GM19023 (cell line): ENCODE measurements around the gene BICRA.

Experiments used
- ATAC-seq: cut with Tn5 transposase; IDR thresholded peaks from one replicate; pipeline ENCODE4 v1.9.1; 2021; ENCODE audit warnings: mild to moderate bottlenecking, moderate library complexity; ENCODE audit not compliant: unreplicated experiment

BICRA gene

DNA sequence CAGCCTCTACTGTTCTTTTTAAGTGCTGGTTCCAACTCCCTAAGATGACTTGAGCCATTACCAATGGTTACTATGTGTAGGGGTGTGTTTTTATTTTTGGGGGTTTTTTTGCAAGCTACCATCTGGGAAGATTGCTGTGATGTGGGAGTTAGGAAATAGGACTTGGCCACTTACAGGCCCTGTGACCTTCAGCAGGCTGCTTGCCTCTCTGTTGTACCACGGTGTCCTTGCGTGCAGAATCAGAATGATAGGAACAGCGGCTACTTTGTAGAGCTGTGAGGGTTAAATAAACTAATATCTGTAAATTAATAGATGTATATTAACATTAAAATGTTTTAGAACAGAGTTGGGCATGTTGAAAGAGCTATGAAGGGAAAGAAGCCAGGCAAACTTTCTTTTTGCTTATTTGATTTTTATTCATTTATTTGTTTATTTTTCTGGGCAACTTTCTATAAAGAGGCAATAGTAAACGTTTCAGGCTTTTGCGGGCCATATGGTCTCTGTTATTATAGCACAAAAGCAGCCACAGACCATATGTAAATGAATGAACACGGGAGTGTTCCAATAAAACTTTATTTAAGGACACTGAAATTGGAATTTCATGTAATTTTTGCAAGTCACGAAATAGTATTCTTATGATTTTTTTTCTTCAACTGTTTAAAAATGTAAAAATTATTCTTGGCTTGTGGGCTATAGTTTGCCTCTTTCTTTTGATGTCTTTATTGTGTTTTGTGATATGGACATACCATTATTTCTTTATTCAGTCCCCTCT is 77.9 kb downstream of the BICRA start:
- no peak for ATAC-seq

DNA sequence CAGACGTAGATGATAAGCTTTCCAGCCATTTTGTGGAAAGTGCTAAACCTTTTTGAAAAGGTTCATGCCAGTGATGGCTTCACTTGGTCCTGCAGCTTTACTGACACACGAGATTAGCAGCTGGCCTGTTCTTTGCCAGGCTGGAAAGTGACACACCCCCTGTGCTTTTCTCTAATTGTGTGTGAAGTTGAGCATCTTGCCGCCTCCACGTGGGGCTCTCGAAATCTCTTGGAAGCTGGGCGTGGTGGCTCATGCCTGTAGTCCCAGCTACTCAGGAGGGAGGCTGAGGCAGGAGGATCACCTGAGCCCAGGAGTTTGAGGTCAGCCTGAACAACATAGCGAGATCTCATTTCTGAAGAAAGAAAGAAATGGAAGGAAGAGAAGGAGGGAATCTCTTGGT is 79.0 kb downstream of the BICRA start:
- ATAC-seq = no peak

DNA sequence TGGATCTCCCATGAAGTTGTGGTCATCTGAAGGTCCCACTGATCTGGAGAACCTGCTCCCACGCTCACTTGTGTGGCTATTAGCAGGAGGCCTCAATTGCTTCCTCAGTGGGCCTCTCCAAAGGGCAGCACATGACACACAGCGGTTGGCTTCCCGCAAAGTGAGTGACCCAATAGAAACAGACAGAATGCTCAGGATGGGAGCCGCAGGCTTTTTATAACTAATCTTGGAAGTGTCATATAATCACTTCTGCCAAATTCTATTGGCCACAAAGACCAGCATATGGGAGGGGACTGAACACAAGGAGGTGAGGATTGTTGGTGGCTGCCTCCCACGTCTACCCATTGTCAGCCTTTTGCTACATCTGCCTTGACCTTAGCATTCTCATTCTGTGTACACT is 82.2 kb downstream of the BICRA start:
- no peak for ATAC-seq

DNA sequence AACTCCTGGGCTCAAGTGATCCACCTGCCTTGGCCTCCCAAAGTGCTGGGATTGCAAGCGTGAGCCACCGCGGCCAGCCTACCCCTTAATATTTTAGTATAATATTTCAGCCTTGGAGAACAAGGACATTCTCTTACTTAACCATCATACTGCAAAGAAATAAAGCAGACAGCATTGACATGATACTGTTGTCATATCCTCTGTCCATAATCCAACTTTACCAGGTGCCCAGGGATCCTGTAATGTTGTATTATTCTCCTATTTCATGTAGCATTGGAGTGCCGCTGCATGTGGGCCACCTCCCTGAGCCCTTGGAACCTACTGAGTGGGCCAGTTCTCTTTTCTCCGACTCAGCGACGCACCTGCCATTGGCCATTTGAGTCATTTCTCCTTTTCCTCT is 82.8 kb downstream of the BICRA start:
- no peak for ATAC-seq

DNA sequence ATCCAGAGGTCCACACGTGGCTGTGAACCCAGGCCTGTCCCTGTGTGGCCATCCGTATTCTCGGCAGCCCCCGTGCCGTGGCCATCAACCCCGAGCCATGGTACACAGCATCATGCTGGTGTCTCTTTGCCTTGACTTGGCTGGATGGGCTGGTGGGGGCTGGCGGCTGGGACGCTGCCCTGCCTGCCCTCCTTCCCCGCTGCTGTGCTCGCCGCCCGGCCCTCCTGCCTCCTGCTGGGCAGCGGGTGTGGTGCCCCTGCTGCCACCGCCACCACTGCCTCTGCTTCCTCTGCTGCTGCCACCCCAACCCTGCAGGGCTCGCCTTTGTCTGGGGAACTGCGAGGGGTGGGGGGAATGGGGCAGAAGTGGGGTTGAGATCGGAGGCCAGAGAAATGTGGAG is 84.6 kb downstream of the BICRA start:
- no peak for ATAC-seq

DNA sequence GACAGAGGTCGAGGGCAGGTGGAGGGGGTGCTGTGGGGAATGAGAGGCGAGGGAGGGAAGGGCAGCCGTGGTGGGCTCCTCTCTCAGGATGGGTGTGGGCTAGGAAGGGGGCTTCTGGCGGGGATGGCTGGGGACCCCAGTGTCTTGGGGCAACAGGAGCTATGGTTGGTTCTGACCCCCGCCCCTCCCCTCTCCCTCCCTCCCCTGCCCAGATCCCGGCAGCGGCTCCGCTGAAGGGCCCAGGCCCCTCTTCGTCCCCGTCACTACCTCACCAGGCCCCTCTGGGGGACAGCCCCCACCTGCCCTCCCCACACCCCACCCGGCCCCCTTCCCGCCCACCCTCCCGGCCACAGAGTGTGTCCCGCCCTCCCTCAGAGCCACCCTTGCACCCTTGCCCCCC is 85.0 kb downstream of the BICRA start:
- no peak for ATAC-seq

DNA sequence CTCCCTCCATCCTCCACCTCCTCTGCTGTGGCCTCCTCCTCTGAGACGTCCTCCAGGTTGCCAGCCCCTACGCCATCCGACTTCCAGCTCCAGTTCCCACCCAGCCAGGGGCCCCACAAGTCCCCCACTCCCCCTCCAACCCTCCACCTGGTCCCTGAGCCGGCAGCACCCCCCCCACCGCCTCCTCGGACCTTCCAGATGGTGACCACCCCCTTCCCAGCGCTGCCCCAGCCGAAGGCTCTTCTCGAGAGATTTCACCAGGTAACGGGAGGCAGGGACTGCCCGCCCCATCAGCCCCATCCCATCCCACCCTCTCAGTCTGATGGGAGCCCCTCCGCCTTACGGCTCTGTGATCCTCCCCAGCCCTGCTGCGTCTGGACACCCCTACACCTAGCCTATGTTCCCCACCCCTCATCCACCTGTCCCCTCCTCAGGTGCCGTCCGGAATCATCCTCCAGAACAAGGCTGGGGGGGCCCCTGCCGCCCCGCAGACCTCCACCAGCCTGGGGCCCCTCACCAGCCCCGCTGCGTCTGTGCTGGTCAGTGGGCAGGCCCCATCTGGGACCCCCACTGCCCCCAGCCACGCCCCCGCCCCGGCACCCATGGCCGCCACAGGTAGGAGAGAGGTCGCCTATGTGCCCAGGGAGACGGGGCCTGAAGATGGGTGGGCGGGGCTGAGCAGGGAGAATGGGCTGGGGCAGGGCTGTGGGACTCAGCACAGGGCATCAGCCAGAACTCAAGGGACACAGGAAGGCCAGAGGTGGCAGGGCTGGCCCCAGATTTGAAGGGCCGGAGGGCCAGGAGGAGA is 85.7 kb downstream of the BICRA start:
- no peak for ATAC-seq

DNA sequence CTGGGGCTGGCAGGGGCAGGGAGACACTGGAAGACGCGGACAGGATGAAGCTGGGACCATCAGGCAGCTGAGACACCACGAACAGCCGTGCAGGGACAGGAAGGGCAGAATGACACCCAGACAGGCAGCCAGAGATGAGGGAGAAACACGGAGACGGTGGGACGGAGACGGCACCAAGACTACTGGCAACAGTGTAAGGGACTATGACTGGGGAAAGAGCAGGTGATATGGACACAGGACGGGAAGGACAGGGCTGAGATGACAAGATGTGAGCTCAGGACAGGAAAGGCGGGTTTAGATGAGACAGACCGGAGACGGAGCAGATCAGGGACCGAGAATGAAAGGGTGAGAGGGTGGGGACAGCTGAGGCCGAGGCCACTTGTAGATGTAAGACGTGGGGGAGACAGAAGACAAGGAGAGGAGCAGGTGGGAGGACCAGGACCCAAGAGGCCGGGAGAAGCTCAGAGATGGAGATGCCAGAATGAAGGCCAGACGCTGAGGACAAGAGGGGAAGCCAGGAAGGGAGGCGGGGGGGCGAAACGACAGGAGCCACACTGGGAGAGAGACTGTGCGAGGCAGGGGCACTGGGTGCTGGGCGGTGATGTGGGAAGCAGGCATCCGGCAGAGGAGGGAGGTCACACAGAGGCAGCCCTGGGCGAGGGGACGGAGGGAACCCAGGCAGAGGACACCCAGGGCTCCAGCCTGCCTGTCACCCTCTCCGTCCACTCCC is 86.8 kb downstream of the BICRA start:
- no peak for ATAC-seq

DNA sequence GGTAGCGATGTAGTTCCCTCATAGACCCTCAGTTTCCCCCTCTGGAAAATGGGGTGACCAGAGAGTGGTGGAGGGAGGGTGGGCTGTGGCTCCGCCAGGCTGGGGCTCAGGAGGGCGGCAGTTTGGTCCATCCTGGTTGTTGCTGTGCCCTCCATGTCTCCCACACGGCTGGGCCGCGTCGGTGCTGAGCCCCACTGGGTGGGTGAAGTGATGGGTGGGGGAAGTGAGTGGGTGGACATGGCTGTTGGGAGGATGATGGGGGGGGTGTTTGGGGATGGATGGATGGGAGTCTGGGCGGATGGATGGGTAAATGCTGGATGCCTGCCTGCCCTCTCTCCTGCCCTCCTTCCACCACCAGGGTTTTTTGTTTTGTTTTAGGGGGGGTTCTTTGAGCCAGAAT is 87.7 kb downstream of the BICRA start:
- no peak for ATAC-seq

DNA sequence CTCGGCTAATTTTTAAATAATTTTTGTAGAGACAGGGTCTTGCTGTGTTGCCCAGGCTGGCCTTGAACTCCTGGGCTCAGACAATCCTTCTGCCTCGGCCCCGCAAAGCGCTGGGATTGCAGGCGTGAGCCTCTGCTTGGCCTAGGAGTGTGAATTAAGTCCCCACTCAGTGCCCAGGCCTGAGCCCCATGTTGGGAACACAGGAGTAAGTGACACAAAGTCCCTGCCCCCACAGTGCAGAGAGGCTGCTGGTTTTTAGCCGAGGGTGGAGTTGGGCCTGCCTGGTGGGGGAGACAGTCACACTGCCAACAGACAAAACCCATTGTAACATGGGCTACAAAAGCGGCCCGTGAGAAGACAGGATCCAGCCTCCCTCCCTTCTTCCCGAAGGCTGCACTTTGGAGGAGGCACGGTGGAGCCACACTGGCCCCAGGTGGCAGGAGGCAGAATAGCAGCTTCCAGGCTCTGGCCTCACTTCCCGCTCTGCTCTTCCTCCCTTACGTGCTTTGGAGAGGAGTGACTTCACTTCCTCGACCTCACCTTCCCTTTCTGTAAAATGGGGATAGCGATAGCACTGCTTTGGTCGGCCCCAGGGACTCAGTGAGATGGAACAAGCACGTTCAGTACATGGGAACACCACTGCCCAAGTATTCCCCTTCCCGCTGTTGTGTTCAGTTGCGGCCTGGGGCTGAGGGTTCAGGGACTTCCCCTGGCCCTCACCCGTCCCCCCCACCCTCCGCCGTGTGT is 89.1 kb downstream of the BICRA start:
- no peak for ATAC-seq

DNA sequence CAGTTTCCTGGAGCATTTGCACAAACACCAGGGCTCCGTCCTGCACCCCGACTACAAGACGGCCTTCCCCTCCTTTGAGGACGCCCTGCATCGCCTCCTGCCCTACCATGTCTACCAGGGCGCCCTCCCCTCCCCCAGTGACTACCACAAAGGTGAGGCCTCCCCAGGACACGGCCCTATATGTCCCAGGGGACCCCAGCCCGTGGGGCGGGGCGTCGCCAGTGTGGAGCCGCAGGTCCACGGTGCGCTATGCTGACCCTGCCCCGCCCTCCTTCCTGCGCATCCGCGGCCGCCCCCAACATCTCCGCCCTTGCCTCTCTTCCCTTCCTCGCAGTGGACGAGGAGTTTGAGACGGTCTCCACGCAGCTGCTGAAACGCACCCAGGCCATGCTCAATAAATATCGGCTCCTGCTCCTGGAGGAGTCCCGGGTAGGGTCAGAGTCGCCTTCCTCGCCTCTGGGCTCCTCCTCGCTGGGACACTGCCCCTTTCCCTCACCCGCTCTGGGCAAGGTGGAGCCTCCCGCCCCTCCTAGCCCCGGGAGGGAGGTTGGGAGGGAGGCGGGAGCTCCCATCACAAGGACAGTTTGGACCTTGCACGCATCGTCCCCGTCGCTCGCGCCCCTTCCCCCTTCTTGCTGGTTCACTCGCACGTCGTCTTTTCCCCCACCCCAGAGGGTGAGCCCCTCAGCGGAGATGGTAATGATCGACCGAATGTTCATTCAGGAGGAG is 89.9 kb downstream of the BICRA start:
- ATAC-seq = no peak

DNA sequence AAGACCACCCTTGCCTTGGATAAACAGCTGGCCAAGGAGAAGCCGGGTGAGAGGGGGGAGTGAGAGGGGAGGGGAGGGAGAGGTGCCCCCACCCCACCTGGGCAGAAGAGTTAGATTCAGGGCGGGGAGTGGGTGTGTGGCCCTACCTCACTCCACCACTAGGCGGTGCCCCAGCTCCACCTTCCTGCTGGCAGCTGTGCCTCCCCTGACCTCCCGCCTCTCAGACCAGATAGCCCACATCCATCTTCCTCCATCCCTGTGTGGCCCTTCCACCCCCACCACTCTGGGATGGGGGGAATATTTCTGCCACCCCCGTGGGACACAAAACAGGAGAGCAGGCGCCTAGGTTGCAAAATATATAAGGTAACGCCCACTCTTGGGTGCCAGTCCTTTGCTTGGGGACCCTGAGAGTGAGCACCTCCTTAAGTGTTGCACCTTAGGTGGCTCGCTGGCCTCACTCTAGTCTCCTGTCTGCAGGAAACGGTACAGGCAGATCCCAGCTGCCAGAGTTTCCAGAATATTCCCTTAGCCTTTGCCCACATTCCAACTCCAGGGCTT is 90.5 kb downstream of the BICRA start:
- ATAC-seq = no peak

DNA sequence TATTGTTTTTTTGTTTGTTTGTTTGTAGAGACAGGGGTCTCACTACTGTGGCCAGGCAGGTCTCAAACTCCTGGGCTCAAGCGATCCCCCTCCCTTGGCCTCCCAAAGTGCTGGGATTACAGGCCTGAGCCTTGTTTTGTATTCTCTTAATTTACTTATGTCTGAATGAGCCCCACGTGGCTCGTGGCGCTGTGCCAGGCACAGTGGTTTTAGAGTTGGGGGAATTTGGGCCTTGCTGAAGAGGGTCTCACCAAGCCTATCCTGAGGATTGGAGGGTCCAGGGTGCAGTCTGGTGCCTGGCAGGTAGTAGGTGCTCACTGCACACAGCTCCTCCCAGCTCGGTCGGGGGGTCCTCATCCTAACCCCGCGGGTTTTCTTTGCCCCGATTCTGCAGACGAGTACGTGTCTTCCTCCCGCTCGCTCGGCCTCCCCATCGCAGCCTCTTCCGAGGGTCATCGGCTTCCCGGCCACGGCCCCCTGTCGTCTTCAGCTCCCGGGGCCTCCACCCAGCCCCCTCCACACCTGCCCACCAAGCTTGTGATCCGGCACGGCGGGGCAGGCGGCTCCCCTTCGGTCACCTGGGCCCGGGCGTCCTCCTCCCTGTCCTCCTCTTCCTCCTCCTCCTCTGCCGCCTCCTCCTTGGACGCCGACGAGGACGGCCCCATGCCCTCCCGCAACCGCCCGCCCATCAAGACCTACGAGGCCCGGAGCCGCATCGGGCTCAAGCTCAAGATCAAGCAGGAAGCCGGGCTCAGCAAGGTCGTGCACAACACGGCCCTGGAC is 92.2 kb downstream of the BICRA start:
- ATAC-seq = no peak

DNA sequence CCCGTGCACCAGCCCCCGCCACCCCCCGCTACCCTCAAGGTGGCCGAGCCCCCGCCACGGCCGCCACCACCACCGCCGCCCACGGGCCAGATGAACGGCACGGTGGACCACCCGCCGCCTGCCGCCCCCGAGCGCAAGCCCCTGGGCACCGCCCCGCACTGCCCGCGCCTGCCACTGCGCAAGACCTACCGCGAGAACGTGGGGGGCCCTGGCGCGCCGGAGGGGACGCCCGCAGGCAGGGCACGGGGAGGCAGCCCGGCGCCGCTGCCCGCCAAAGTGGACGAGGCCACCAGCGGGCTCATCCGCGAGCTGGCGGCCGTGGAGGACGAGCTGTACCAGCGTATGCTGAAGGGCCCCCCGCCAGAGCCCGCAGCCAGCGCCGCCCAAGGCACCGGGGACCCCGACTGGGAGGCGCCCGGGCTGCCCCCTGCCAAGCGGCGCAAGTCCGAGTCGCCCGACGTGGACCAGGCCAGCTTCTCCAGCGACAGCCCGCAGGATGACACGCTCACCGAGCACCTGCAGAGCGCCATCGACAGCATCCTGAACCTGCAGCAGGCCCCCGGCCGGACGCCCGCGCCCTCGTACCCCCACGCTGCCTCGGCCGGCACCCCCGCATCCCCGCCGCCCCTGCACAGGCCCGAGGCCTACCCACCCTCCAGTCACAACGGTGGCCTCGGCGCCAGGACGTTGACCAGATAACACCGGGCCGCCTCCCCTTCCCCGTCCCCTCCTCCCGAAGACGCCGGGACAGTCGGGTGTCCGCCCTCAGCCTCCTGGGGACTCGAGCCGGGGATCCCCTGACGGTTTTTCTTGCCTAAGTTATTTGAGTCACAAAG is 93.0 kb downstream of the BICRA start:
- no peak for ATAC-seq

DNA sequence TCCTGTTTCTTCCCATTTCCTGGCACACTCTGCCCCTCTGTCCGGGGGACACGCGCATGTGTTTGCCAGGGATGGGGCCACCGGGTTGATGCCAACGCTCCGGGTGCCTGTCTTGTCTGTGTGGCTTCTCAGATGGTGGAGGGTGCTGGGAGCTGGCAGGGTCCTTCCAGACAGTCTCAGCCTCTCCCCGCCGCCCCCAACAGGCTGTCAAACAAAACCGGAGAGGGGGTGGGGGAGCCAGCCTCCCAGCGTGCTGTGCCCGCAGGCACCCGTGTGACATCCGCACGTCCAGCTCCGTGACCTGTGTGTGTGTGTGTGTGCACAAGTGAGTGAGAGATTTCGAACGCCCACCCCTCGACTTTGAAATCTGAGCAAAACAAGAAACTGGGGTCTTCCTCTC is 93.7 kb downstream of the BICRA start:
- no peak for ATAC-seq

DNA sequence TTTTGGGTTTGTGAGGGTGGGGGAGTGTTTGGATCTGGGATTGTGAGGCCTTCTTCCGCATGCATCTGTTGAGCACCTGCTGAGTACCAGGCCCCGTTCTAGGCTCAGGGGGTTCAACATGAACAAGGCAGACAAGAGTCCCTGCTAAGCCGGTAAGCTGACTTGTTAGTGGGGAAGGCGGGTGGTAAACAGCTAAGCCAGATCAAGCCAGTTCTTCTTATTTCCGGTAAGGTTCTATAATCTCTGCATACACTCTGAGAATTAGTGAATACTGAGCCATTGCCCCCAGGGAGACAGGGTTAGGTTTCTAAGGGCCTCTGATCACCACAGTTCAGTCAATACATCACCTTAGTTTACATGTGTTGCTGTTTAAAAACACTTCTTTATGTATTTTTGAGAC is 94.4 kb downstream of the BICRA start:
- no peak for ATAC-seq

DNA sequence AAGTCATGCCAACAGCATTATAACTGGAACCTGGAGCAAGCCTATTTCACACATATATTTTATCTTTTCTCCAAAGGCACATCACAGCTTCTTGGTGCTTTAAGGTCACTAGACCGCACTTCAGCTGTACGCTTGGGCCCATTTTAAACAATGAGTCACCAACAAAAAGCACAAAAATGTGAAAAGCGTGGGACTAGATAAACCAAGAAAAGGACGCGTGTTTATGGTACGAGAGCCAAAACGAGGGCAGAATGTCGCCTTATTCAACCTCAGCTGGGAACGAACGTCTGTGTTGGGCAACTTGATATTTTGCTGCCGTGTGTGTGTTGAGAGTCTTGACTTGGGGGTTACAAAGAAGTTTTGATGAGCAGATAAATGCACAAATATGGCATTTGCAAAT is 95.1 kb downstream of the BICRA start:
- no peak for ATAC-seq

DNA sequence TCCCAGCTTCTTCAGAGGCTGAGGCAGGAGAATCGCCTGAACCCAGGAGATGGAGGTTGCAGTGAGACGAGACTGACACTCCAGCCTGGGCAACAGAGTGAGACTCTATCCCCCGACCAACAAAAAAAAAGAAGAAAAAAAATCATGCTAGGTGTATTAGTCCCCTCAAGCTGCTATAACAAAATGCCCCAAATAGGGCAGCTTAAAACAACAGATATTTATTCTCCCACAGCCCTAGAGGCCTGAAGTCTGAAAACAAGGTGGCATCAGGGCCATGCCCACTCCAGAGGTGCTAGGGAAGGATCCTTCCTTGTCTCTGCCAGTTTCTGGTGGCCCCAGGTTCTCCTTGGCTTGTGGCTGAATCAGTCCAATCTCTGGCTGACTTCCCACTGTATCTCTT is 95.7 kb downstream of the BICRA start:
- no peak for ATAC-seq
